HL-60 (cell line): ENCODE results near the gene MXD3.

Experiments used
- POLR2AphosphoS5 ChIP-seq: IDR thresholded peaks from 2 replicates; pipeline ENCODE4 v1.6.1; 2012; ENCODE audit warnings: low read depth
- TF ChIP-seq, protein P1 (sequence below): IDR thresholded peaks from one replicate; pipeline ENCODE4 v1.5.1; 2011; ENCODE audit warnings: low read length, control low read depth, inconsistent platforms; ENCODE audit not compliant: insufficient read depth

- TF ChIP-seq, protein P1, sequence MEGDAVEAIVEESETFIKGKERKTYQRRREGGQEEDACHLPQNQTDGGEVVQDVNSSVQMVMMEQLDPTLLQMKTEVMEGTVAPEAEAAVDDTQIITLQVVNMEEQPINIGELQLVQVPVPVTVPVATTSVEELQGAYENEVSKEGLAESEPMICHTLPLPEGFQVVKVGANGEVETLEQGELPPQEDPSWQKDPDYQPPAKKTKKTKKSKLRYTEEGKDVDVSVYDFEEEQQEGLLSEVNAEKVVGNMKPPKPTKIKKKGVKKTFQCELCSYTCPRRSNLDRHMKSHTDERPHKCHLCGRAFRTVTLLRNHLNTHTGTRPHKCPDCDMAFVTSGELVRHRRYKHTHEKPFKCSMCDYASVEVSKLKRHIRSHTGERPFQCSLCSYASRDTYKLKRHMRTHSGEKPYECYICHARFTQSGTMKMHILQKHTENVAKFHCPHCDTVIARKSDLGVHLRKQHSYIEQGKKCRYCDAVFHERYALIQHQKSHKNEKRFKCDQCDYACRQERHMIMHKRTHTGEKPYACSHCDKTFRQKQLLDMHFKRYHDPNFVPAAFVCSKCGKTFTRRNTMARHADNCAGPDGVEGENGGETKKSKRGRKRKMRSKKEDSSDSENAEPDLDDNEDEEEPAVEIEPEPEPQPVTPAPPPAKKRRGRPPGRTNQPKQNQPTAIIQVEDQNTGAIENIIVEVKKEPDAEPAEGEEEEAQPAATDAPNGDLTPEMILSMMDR = peak; percentile 94
- TF ChIP-seq POLR2AphosphoS5 = 0 out of 2 replicates have a peak, but pooled peaks have one; percentile 38
Observed at GRCh38 chr5:177309351-177310191, 2.1 kb downstream of the MXD3 start.
